SK-N-SH (cell line): ENCODE data around the gene RPL3. TPM values are rescaled to one million over a fixed set of nuclear protein-coding genes. Genes with fewer than 3 reads are reported as not detected.

Experiments used
- CTCF ChIA-PET: fragments of 300-600, 350-600 bp; formaldehyde crosslinking; extraction: SDS; loops from one replicate; lab custom pipeline; 2021; lab: Yijun Ruan, JAX
- POLR2A ChIA-PET: fragments of 350-600 bp; sonication (Branson Sonifier 250); formaldehyde crosslinking; extraction: SDS; loops from one replicate; lab custom pipeline; 2020; ENCODE audit warnings: antibody characterized with exemption, inconsistent platforms; lab: Yijun Ruan, JAX
- DNase-seq: peaks from one replicate; pipeline ENCODE4 v3.0.0; 2012
- H2AFZ ChIP-seq: fragments of 200-600 bp; sonication (generic); 2 replicates; pipeline ENCODE4 v1.8.1; 2016; ENCODE audit warnings: antibody characterized with exemption, mild to moderate bottlenecking, low read depth
- H3F3A ChIP-seq: fragments of 200-600 bp; sonication (generic); replicated peaks from 2 replicates; pipeline ENCODE3; 2016; ENCODE audit warnings: antibody characterized with exemption, mild to moderate bottlenecking; ENCODE audit not compliant: insufficient read depth
- H3K27ac ChIP-seq, 2 experiments: fragments of 200-500 bp in 1 of 2; fragments of 200-600 bp in 1 of 2; sonication (Bioruptor generic) in 1 of 2; sonication (generic), shearing (Covaris generic) in 1 of 2; 2 replicates each; pipeline versions ENCODE4 v1.5.1 to v1.6.1; 2014 to 2016; ENCODE audit warnings: low read depth in 2 of 2, inconsistent platforms in 1 of 2, low read length in 1 of 2, mild to moderate bottlenecking in 1 of 2, mixed read lengths in 1 of 2
- H3K27me3 ChIP-seq: fragments of 200-600 bp; sonication (generic), shearing (Covaris generic); 2 replicates; pipeline ENCODE4 v1.6.1; 2016; ENCODE audit warnings: mixed run types; ENCODE audit not compliant: insufficient read depth
- H3K36me3 ChIP-seq, 2 experiments: fragments of 200-500 bp in 1 of 2; fragments of 200-600 bp in 1 of 2; sonication (Bioruptor generic) in 1 of 2; sonication (generic) in 1 of 2; replicated peaks in 1 of 2; 2 replicates each; pipeline versions ENCODE3 to v1.5.1; 2014 to 2016; ENCODE audit warnings: low read length in 1 of 2, mild to moderate bottlenecking in 1 of 2; ENCODE audit not compliant: insufficient read depth in 2 of 2, control insufficient read depth in 1 of 2
- H3K4me1 ChIP-seq, 2 experiments: fragments of 200-500 bp in 1 of 2; fragments of 200-600 bp in 1 of 2; sonication (Bioruptor generic) in 1 of 2; sonication (generic), shearing (Covaris generic) in 1 of 2; 2 replicates each; pipeline versions ENCODE4 v1.5.1 to v1.6.1; 2014 to 2016; ENCODE audit warnings: low read depth in 1 of 2, low read length in 1 of 2, mixed run types in 1 of 2; ENCODE audit not compliant: insufficient read depth in 2 of 2, control insufficient read depth in 1 of 2
- H3K4me2 ChIP-seq: fragments of 200-600 bp; sonication (generic), shearing (Covaris generic); 2 replicates; pipeline ENCODE4 v1.6.1; 2017; ENCODE audit warnings: mixed run types
- H3K4me3 ChIP-seq, 2 experiments: fragments of 200-500 bp in 1 of 2; fragments of 200-600 bp in 1 of 2; sonication (Bioruptor generic) in 1 of 2; sonication (generic), shearing (Covaris generic) in 1 of 2; 2 replicates each; pipeline versions ENCODE4 v1.5.1 to v1.8.1; 2014 to 2016; ENCODE audit warnings: low read depth in 2 of 2, inconsistent platforms in 1 of 2, low read length in 1 of 2, mild to moderate bottlenecking in 1 of 2, mixed read lengths in 1 of 2, moderate library complexity in 1 of 2
- H3K79me2 ChIP-seq: fragments of 200-600 bp; sonication (generic); 2 replicates; pipeline ENCODE4 v1.8.1; 2017; ENCODE audit warnings: mild to moderate bottlenecking; ENCODE audit not compliant: insufficient read depth
- H3K9ac ChIP-seq: fragments of 200-600 bp; sonication (generic); 2 replicates; pipeline ENCODE4 v1.6.1; 2017; ENCODE audit warnings: mixed run types
- H3K9me2 ChIP-seq: fragments of 200-600 bp; sonication (generic); 2 replicates; pipeline ENCODE4 v1.6.1; 2017; ENCODE audit warnings: mixed run types
- H3K9me3 ChIP-seq: fragments of 200-600 bp; sonication (generic); 2 replicates; pipeline ENCODE4 v1.6.1; 2017; ENCODE audit warnings: mixed run types, mild to moderate bottlenecking, moderate library complexity
- H4K20me1 ChIP-seq: fragments of 200-600 bp; sonication (generic); 2 replicates; pipeline ENCODE4 v1.6.1; 2017; ENCODE audit warnings: mild to moderate bottlenecking, mixed run types; ENCODE audit not compliant: insufficient read depth
- CTCF ChIP-seq: fragments of 200-600 bp; sonication (generic); IDR thresholded peaks from 2 replicates; pipeline ENCODE4 v1.6.1; 2017; ENCODE audit warnings: antibody characterized with exemption, mild to moderate bottlenecking, moderate library complexity
- EP300 ChIP-seq, 2 experiments: IDR thresholded peaks; 2 replicates each; pipeline versions ENCODE4 v1.4.0 to v1.6.1; 2012; ENCODE audit warnings: borderline replicate concordance in 1 of 2, low read depth in 1 of 2, low read length in 1 of 2
- FOSL2 ChIP-seq: IDR thresholded peaks from 2 replicates; pipeline ENCODE4 v1.4.0; 2012; ENCODE audit warnings: low read depth, mild to moderate bottlenecking, moderate library complexity, borderline replicate concordance
- FOXM1 ChIP-seq: IDR thresholded peaks from 2 replicates; pipeline ENCODE4 v1.4.0; 2012; ENCODE audit warnings: low read depth, mild to moderate bottlenecking
- GABPA ChIP-seq: IDR thresholded peaks from 2 replicates; pipeline ENCODE4 v1.4.0; 2012; ENCODE audit warnings: low read depth, mild to moderate bottlenecking
- RCOR1 ChIP-seq: fragments of 150-350 bp; IDR thresholded peaks from 2 replicates; pipeline ENCODE4 v1.6.1; 2017; ENCODE audit warnings: antibody characterized with exemption, low read length
- USF2 ChIP-seq: fragments of 150-350 bp; IDR thresholded peaks from 2 replicates; pipeline ENCODE4 v1.6.1; 2017; ENCODE audit warnings: antibody characterized with exemption, low read length, low read depth, borderline replicate concordance
- ZBTB33 ChIP-seq: IDR thresholded peaks from 2 replicates; pipeline ENCODE4 v1.4.0; 2012; ENCODE audit warnings: low read depth, borderline replicate concordance
- WGBS: methylation state at CpG from one replicate; pipeline ENCODE4 v1.1.6; 2017; ENCODE audit warnings: low lambda C conversion rate; 5-methylcytosine and 5-hydroxymethylcytosine counted together
- polyA plus RNA-seq, 3 experiments: library from polyadenylated mRNA; depleted of rRNA; stranded (reverse); fragments of >200 nt; gene quantifications; 2 replicates each; pipeline ENCODE4 v1.2.3, GENCODE V29; 2012

The RPL3 gene
- polyA plus RNA-seq, 1 of the 3 experiments (the other 2 are of a cell fraction), result 4,976 TPM

GRCh38 chr22:39365492-39365780 is 46.0 kb upstream of the RPL3 start (continued):
- no peak for TF ChIP-seq ZBTB33
- no peak for TF ChIP-seq USF2
- TF ChIP-seq CTCF, result no peak
- TF ChIP-seq FOSL2, result no peak
- TF ChIP-seq FOXM1, result no peak
- TF ChIP-seq EP300 (IDR thresholded peaks at IDR 0.05; ENCODE audit: borderline replicate concordance in 1 of 2, low read depth in 1 of 2, low read length in 1 of 2), result no peak
- TF ChIP-seq RCOR1, result no peak

- peaks cover 0 to 21% of the 10 kb centered on the region in 2 experiments; a peak in 1 of 4 replicates for H3K4me1 ChIP-seq
- POLR2A ChIA-PET, result no interaction called here
- no peaks in the 10 kb centered on the region for H3K9me2 ChIP-seq
- no peak overlapping the region for H3K9ac ChIP-seq
- no peak overlapping the region for H3K4me2 ChIP-seq
- H3K79me2 ChIP-seq, result no peaks in the 10 kb centered on the region
- TF ChIP-seq GABPA, result no peak
- TF ChIP-seq, all 33 proteins: peak for 0
- CTCF ChIA-PET, result interaction anchor here (0.7 to 0.9 kb wide), 3 partner anchors 9 to 34 kb away, joined by 3 read pairs; partner anchors contain the start of gene TAB1
- no peaks in the 10 kb centered on the region for H3K36me3 ChIP-seq
- no peaks in the 10 kb centered on the region for H3K9me3 ChIP-seq
- no peak overlapping the region for H3K27ac ChIP-seq
- H3K27me3 ChIP-seq, result no peaks in the 10 kb centered on the region
- no peaks in the 10 kb centered on the region for H4K20me1 ChIP-seq
- no peak for DNase-seq
- WGBS, result 89% methylated on average over 10 of the region's 11 CpGs
- H2AFZ ChIP-seq, result no peak overlapping the region
- H3F3A ChIP-seq, result no peaks in the 10 kb centered on the region
- H3K4me3 ChIP-seq, result no peak overlapping the region
These were observed 45.5 kb upstream of the RPL3 start for GRCh38 chr22:39364714-39365491.
